Natural killer cell (primary cell): ENCODE results near the gene P2RX1. TPM values are rescaled to one million over a fixed set of nuclear protein-coding genes. Genes with fewer than 3 reads are reported as not detected.

Source experiments
- ATAC-seq, 3 donors: fragments of 150-1000 bp in 2 of 3; fragments of 200-7000 bp in 1 of 3; cut with Tn5 transposase; 1 replicate in 1 of 3; 2 replicates in 2 of 3; pipeline ENCODE4 v1.10.0; 2021; ENCODE audit warnings: mild to moderate bottlenecking in 2 of 3, moderate library complexity in 2 of 3
- DNase-seq, 2 donors: peaks; one replicate each; pipeline versions ENCODE4 v3.0.0 to v3.0.0-alpha.2; 2013 to 2021; ENCODE audit warnings: mixed read lengths in 1 of 2
- H3K27ac ChIP-seq: one replicate; pipeline ENCODE4 v1.5.1; 2013; ENCODE audit warnings: mild to moderate bottlenecking, low read length
- H3K27me3 ChIP-seq: one replicate; pipeline ENCODE4 v1.6.1; 2013; ENCODE audit warnings: low read length; ENCODE audit not compliant: control insufficient read depth, insufficient read depth
- H3K36me3 ChIP-seq: one replicate; pipeline ENCODE4 v1.6.1; 2013; ENCODE audit warnings: low read length; ENCODE audit not compliant: control insufficient read depth, insufficient read depth
- H3K4me1 ChIP-seq: one replicate; pipeline ENCODE4 v1.6.1; 2013; ENCODE audit warnings: low read length; ENCODE audit not compliant: control insufficient read depth, insufficient read depth
- H3K4me3 ChIP-seq: one replicate; pipeline ENCODE4 v1.5.1; 2013; ENCODE audit warnings: low read length
- H3K9me3 ChIP-seq: one replicate; pipeline ENCODE4 v1.6.1; 2013; ENCODE audit warnings: low read length; ENCODE audit not compliant: control insufficient read depth, insufficient read depth
- H3K27ac Mint-ChIP-seq, 2 donors: one replicate each; pipeline ENCODE4 v1.8.0; 2022; ENCODE audit warnings: mild to moderate bottlenecking in 2 of 2, mixed read lengths in 2 of 2, moderate library complexity in 1 of 2
- H3K27me3 Mint-ChIP-seq, 2 donors: one replicate each; pipeline ENCODE4 v1.8.0; 2022; ENCODE audit warnings: low read depth in 2 of 2, mixed read lengths in 2 of 2
- H3K36me3 Mint-ChIP-seq: one replicate; pipeline ENCODE4 v1.8.0; 2022; ENCODE audit warnings: mixed read lengths
- H3K4me1 Mint-ChIP-seq, 2 donors: one replicate each; pipeline ENCODE4 v1.8.0; 2022; ENCODE audit warnings: mixed read lengths in 2 of 2
- H3K4me3 Mint-ChIP-seq: one replicate; pipeline ENCODE4 v1.8.0; 2022; ENCODE audit warnings: mild to moderate bottlenecking, moderate library complexity, mixed read lengths
- H3K9me3 Mint-ChIP-seq, 2 donors: one replicate each; pipeline ENCODE4 v1.8.0; 2022; ENCODE audit warnings: mixed read lengths in 2 of 2
- CTCF ChIP-seq: fragments of 200-600 bp; IDR thresholded peaks from one replicate; pipeline ENCODE4 v1.8.0; 2022; ENCODE audit warnings: antibody characterized with exemption
- whole genome bisulfite sequencing: methylation state at CpG from one replicate; pipeline ENCODE4 v1.1.7; 2013; ENCODE audit warnings: missing lambda C conversion rate; ENCODE audit not compliant: insufficient coverage; 5-methylcytosine and 5-hydroxymethylcytosine counted together
- intact Hi-C: fragments of 100-400 bp; cut with micrococcal nuclease; formaldehyde crosslinking; loops from one replicate; pipeline ENCODE4 v1.14.2; 2022
- total RNA-seq, 4 donors: library from RNA; stranded (reverse); fragments of 120-200 nt in 1 of 4; gene quantifications; one replicate each; pipeline versions ENCODE4 v1.2.3 to v1.2.4, GENCODE V29; 2013 to 2022

P2RX1 gene
- total RNA-seq, 3 donors from 2014 or later (not counting 1 experiment from before 2014, with no cell fraction given), result 2.3 to 15.3 (median 13.4) TPM

GRCh38 chr17:3903051-3903825 is 13.0 kb downstream of the P2RX1 start:
- Histone ChIP-seq H3K4me3 (no peak overlapping the region), H3K9me3 (no peaks in the 10 kb centered on the region), H3K27me3 (no peaks in the 10 kb centered on the region), H3K36me3 (no peaks in the 10 kb centered on the region), H3K27ac (no peak overlapping the region), H3K4me1 (peaks cover 6% of the 10 kb centered on the region)
- 85% methylated on average over 24 of the region's 25 CpGs for WGBS
- Mint-ChIP-seq H3K27me3 (peaks cover 0 to 4% of the 10 kb centered on the region in 2 donors), H3K27ac (no peak overlapping the region), H3K4me3 (no peak overlapping the region), H3K4me1 (no peaks in the 10 kb centered on the region), H3K36me3 (no peaks in the 10 kb centered on the region), H3K9me3 (no peaks in the 10 kb centered on the region)
- ATAC-seq (no peak), DNase-seq (no peak)
- intact Hi-C loops, result no loop called here
- no peak for TF ChIP-seq CTCF

- no peaks in the 10 kb centered on the region for H3K9me3 Mint-ChIP-seq
- intact Hi-C loops, result no loop called here
- TF ChIP-seq CTCF, result no peak
- H3K36me3 Mint-ChIP-seq, result no peaks in the 10 kb centered on the region
- H3K4me3 Mint-ChIP-seq, result no peak overlapping the region
- H3K27me3 Mint-ChIP-seq, result peaks cover 0 to 4% of the 10 kb centered on the region in 2 donors
- H3K4me3 ChIP-seq, result no peak overlapping the region
- WGBS, result 91% methylated on average over 4 of the region's 6 CpGs
- H3K27me3 ChIP-seq, result no peaks in the 10 kb centered on the region
- H3K36me3 ChIP-seq, result no peaks in the 10 kb centered on the region
- peaks cover 6% of the 10 kb centered on the region for H3K4me1 ChIP-seq
- no peaks in the 10 kb centered on the region for H3K4me1 Mint-ChIP-seq
- DNase-seq, result no peak
- no peak overlapping the region for H3K27ac ChIP-seq
- ATAC-seq, result no peak
- no peaks in the 10 kb centered on the region for H3K9me3 ChIP-seq
- no peak overlapping the region for H3K27ac Mint-ChIP-seq
Observed at GRCh38 chr17:3900646-3901045, 15.6 kb downstream of the P2RX1 start.

- Mint-ChIP-seq H3K4me3 (no peak overlapping the region), H3K27me3 (peaks cover 0 to 4% of the 10 kb centered on the region in 2 donors), H3K36me3 (no peaks in the 10 kb centered on the region), H3K27ac (no peak overlapping the region), H3K9me3 (no peaks in the 10 kb centered on the region), H3K4me1 (peaks cover 8 to 10% of the 10 kb centered on the region in 2 donors)
- Histone ChIP-seq H3K27ac (no peak overlapping the region), H3K4me3 (no peak overlapping the region), H3K36me3 (no peaks in the 10 kb centered on the region), H3K9me3 (no peaks in the 10 kb centered on the region), H3K27me3 (no peaks in the 10 kb centered on the region), H3K4me1 (peaks cover 9% of the 10 kb centered on the region)
- TF ChIP-seq CTCF, result no peak
- intact Hi-C loops, result no loop called here
- no peak for ATAC-seq
- 90% methylated on average over 12 of the region's 12 CpGs for WGBS
- no peak for DNase-seq
Observed at GRCh38 chr17:3897731-3898130, 18.5 kb downstream of the P2RX1 start.

- Mint-ChIP-seq H3K9me3 (no peaks in the 10 kb centered on the region), H3K27me3 (peaks cover 0 to 4% of the 10 kb centered on the region in 2 donors), H3K36me3 (no peaks in the 10 kb centered on the region), H3K4me3 (no peak overlapping the region), H3K4me1 (peaks cover 8 to 14% of the 10 kb centered on the region in 2 donors), H3K27ac (no peak overlapping the region)
- Histone ChIP-seq H3K4me1 (peaks cover 12% of the 10 kb centered on the region), H3K27me3 (no peaks in the 10 kb centered on the region), H3K36me3 (no peaks in the 10 kb centered on the region), H3K9me3 (no peaks in the 10 kb centered on the region), H3K4me3 (no peak overlapping the region), H3K27ac (no peak overlapping the region)
- no peak for TF ChIP-seq CTCF
- intact Hi-C loops, result no loop called here
- no peak for DNase-seq
- 90% methylated on average over 6 of the region's 6 CpGs for WGBS
- ATAC-seq, result no peak
Observed at GRCh38 chr17:3896968-3897235, 19.4 kb downstream of the P2RX1 start.
